GM19240 (cell line): Measurements from ENCODE around the gene TENM4.

ENCODE experiments used
- DNase-seq: peaks from one replicate; pipeline ENCODE4 v3.0.0; 2011; ENCODE audit warnings: low spot score; ENCODE audit not compliant: insufficient read length

The TENM4 gene

GRCh38 chr11:79028225-79028624 lies 412.6 kb downstream of the TENM4 start:
- no peak for DNase-seq

- DNase-seq = no peak
Measured at GRCh38 chr11:79026803-79027445, 413.9 kb downstream of the TENM4 start.

GRCh38 chr11:79025622-79026021 lies 415.2 kb downstream of the TENM4 start:
- DNase-seq = no peak

GRCh38 chr11:79025097-79025496 lies 415.7 kb downstream of the TENM4 start:
- DNase-seq = no peak

- DNase-seq = no peak
Measured at GRCh38 chr11:79022265-79022664, 418.6 kb downstream of the TENM4 start.

- no peak for DNase-seq
Measured at GRCh38 chr11:79021601-79022000, 419.2 kb downstream of the TENM4 start.

- DNase-seq = no peak
Measured at GRCh38 chr11:79019975-79020374, 420.9 kb downstream of the TENM4 start.

- no peak for DNase-seq
Measured at GRCh38 chr11:79019277-79019676, 421.6 kb downstream of the TENM4 start.

- no peak for DNase-seq
Measured at GRCh38 chr11:79018371-79018849, 422.4 kb downstream of the TENM4 start.

GRCh38 chr11:79017811-79018210 lies 423.0 kb downstream of the TENM4 start:
- DNase-seq = no peak

GRCh38 chr11:79013509-79013908 lies 427.3 kb downstream of the TENM4 start:
- no peak for DNase-seq

- DNase-seq = no peak
Measured at GRCh38 chr11:79011357-79011756, 429.5 kb downstream of the TENM4 start.

- no peak for DNase-seq
Measured at GRCh38 chr11:79007771-79008402, 432.9 kb downstream of the TENM4 start.

- DNase-seq = no peak
Measured at GRCh38 chr11:79006854-79007253, 434.0 kb downstream of the TENM4 start.

GRCh38 chr11:78996007-78996406 lies 444.8 kb downstream of the TENM4 start:
- DNase-seq = no peak

GRCh38 chr11:78995171-78995570 lies 445.7 kb downstream of the TENM4 start:
- DNase-seq = no peak

- no peak for DNase-seq
Measured at GRCh38 chr11:78993802-78994430, 446.9 kb downstream of the TENM4 start.

GRCh38 chr11:78991681-78992080 lies 449.1 kb downstream of the TENM4 start:
- no peak for DNase-seq

- no peak for DNase-seq
Measured at GRCh38 chr11:78990261-78990660, 450.6 kb downstream of the TENM4 start.

- DNase-seq = no peak
Measured at GRCh38 chr11:78987748-78988147, 453.1 kb downstream of the TENM4 start.

- DNase-seq = no peak
Measured at GRCh38 chr11:78986305-78986704, 454.5 kb downstream of the TENM4 start.

- DNase-seq = no peak
Measured at GRCh38 chr11:78985663-78986062, 455.2 kb downstream of the TENM4 start.

GRCh38 chr11:78982473-78982872 lies 458.4 kb downstream of the TENM4 start:
- no peak for DNase-seq
